OCI-M2 (cell line): ENCODE results near the gene KRTAP5-6.

Experiments used
- DNase-seq: peaks from one replicate; lab custom pipeline; 2025; ENCODE audit not compliant: unreplicated experiment; lab: John Stamatoyannopoulos, UW

Gene KRTAP5-6

DNA sequence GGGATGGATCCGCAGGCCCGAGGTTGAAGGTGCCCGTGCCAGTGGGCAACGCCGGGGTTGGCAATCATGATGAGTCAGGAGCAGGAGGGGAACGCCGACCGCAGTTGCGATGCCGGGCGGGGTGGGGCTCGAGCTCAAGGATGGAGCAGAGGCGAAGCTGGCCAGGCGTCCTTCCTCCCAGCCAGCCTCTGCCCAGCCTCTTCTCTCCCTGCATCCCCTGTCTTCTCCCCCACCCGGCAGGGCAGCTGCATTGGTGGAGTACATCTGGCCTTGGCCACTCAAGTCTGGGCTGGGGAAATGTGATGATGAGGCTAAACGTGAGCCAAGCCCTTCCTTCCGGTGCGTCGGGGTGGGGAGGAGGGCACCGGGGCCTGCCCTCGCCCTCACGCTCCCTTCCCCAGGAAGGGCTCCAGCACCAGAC is 49.5 kb downstream of the KRTAP5-6 start:
- DNase-seq = no peak

DNA sequence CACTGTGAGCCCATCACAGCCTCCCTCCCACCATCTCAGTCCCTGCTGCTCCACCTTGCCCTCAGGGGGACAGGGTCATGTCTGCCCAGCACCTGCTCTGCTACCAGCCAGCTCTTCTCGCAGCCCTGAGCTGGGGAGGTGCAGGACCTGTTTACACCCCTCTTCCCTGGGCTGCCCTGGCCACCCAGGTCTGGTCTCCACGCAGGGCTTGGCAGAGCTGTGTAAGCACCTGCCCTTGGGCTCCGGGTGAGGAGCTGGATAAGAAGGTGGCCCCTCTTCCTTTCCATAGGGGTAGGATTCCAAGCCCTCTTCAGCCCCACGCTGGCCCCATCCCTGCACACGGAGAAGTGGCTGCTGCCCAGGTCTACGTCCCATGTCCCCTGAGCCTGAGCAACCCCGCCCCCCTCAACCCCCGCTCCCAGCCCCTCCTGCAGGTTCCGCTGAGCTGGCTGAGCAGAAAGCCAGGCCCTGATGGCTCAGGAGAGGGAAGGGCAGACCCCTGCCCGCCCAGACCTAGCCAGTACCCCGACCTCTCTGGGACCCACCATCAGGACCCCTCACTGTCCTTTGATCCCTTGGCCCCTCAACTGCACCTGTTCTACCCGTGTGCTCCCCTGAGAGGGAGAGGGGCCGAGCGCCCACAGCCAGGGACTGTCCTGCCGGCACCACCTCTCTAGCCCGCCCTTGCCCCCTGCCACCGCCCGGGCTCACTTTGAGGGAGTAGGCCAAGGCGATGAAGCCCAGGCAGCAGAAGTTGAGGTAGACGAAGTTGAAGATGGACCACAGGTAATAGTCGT is 50.2 kb downstream of the KRTAP5-6 start:
- no peak for DNase-seq
